ENCODE results near the gene CGB5. TPM values are rescaled to one million over a fixed set of nuclear protein-coding genes. Genes with fewer than 3 reads are reported as not detected.

The CGB5 gene
- total and polyA plus RNA-seq, 8 donors: not detected

DNA sequence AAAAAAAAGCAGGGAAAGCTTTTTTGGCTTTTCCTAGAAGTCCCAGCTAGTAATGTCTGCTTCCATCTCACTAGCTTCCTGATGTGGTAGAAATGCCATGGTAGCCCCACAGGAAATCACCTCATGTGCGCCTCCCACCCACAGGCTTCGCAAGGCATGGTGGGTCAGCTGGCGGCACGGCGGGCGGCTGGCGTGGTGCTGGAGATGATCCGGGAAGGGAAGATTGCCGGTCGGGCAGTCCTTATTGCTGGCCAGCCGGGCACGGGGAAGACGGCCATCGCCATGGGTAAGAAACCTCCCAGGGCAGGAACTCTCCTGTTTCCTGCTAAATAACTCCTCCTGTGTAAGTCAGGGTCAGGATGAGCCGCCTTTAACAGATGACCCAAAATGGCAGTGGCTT lies 39.5 kb upstream of the CGB5 start:
- Histone ChIP-seq H3K27ac (no peak overlapping the region), H3K36me3 (peaks cover 35 to 87% (median 79%) of the 10 kb centered on the region in 4 donors), H3K27me3 (no peaks in the 10 kb centered on the region), H3K4me1 (no peaks in the 10 kb centered on the region), H3K4me3 (no peak overlapping the region), H3K9me3 (no peaks in the 10 kb centered on the region)
- 93 to 98% (median 98%) methylated on average over 15 of the region's 15 CpGs for WGBS, 5 donors
- no peak for TF ChIP-seq POLR2AphosphoS5 (IDR thresholded peaks at IDR 0.05)
- TF ChIP-seq EP300 (IDR thresholded peaks at IDR 0.05): no peak
- TF ChIP-seq, protein P1, sequence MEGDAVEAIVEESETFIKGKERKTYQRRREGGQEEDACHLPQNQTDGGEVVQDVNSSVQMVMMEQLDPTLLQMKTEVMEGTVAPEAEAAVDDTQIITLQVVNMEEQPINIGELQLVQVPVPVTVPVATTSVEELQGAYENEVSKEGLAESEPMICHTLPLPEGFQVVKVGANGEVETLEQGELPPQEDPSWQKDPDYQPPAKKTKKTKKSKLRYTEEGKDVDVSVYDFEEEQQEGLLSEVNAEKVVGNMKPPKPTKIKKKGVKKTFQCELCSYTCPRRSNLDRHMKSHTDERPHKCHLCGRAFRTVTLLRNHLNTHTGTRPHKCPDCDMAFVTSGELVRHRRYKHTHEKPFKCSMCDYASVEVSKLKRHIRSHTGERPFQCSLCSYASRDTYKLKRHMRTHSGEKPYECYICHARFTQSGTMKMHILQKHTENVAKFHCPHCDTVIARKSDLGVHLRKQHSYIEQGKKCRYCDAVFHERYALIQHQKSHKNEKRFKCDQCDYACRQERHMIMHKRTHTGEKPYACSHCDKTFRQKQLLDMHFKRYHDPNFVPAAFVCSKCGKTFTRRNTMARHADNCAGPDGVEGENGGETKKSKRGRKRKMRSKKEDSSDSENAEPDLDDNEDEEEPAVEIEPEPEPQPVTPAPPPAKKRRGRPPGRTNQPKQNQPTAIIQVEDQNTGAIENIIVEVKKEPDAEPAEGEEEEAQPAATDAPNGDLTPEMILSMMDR (IDR thresholded peaks at IDR 0.05): no peak
- TF ChIP-seq POLR2A (IDR thresholded peaks at IDR 0.05): no peak
- no peak for DNase-seq
- intact Hi-C loops (cut with DNase I; ENCODE audit: low total_unique reads): no loop called here

DNA sequence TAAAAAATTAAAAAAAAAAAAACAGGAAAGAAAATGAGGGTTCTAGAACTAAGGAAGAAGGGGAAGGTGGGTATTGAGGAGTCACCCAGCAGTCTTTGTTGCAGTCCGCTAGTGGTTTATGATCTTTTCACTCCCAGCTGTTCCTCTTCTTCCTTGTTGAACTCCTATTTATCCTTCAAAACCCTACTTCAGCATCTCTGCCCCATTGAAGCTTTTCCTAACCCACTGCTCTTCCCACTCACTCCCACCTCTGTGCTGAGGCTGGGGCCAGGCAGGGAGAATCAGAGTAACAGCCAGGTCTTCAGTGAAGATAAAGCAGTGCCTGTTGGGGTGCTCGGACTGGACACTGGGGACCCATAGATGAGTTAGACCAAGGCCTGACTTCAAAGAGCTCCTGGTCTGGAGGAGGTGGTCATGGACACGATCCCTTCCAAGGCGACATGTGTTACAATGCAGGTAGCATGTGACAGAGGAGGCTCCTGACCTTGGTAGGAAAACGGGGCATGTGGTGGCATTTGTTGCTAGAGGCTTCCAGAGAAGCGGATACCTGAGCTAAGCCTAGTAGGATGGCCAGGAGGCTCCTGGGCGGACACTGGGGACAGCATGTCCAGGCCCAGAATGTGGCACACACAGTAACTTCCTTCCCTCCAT lies 38.6 kb upstream of the CGB5 start:
- no peak overlapping the region for H3K4me3 ChIP-seq
- TF ChIP-seq POLR2A (IDR thresholded peaks at IDR 0.05) (no peak), POLR2AphosphoS5 (IDR thresholded peaks at IDR 0.05) (no peak), EP300 (IDR thresholded peaks at IDR 0.05) (no peak)
- TF ChIP-seq, protein P1 (IDR thresholded peaks at IDR 0.05): no peak
- no peak for DNase-seq
- no peaks in the 10 kb centered on the region for H3K27me3 ChIP-seq
- H3K9me3 ChIP-seq: no peaks in the 10 kb centered on the region
- no peaks in the 10 kb centered on the region for H3K4me1 ChIP-seq
- intact Hi-C loops (cut with DNase I; ENCODE audit: low total_unique reads): no loop called here
- 91 to 97% (median 95%) methylated on average over 7 of the region's 7 CpGs for WGBS, 5 donors
- no peak overlapping the region for H3K27ac ChIP-seq
- peaks cover 43 to 87% (median 85%) of the 10 kb centered on the region in 4 donors for H3K36me3 ChIP-seq

DNA sequence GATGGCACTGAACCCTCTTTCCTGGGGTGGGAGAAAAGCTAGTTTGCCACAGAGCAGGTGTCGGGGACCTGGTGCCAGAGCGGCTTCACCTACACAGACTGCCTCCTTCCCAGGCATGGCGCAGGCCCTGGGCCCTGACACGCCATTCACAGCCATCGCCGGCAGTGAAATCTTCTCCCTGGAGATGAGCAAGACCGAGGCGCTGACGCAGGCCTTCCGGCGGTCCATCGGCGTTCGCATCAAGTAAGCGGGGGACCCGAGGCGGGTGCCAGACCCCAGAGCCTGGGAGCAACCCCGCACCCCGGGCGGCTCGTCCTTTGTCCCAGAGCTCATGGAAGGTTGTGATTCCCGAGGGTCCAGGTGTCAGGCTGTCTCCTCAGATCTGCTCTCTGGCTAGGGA lies 36.7 kb upstream of the CGB5 start:
- TF ChIP-seq POLR2A (IDR thresholded peaks at IDR 0.05) (no peak), EP300 (IDR thresholded peaks at IDR 0.05) (no peak), POLR2AphosphoS5 (IDR thresholded peaks at IDR 0.05) (no peak)
- TF ChIP-seq, protein P1 (IDR thresholded peaks at IDR 0.05): no peak
- no peaks in the 10 kb centered on the region for H3K9me3 ChIP-seq
- H3K4me1 ChIP-seq: no peaks in the 10 kb centered on the region
- no peak for DNase-seq
- peaks cover 53 to 98% (median 97%) of the 10 kb centered on the region in 4 donors for H3K36me3 ChIP-seq
- intact Hi-C loops (cut with DNase I; ENCODE audit: low total_unique reads): no loop called here
- 92 to 97% (median 96%) methylated on average over 11 to 22 of the region's 22 CpGs for WGBS, 5 donors
- H3K27ac ChIP-seq: no peak overlapping the region
- H3K4me3 ChIP-seq: no peak overlapping the region
- H3K27me3 ChIP-seq: no peaks in the 10 kb centered on the region

DNA sequence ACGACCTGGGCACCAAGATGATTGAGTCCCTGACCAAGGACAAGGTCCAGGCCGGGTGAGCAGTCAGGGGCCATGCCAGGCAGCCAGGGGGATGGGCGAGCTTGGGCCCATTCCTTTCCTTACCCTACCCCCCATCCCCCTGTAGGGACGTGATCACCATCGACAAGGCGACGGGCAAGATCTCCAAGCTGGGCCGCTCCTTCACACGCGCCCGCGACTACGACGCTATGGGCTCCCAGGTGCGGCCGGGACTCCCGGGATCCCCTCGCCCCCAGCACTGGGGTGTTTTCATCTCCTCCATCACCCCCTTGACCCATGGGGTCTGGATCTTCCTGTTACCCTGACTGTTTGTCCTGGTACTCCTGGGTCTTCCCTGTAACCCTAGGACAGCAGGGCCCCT lies 33.8 kb upstream of the CGB5 start:
- Histone ChIP-seq H3K9me3 (no peaks in the 10 kb centered on the region), H3K27ac (no peak overlapping the region), H3K27me3 (no peaks in the 10 kb centered on the region), H3K4me3 (no peak overlapping the region), H3K36me3 (peaks cover 48 to 98% (median 96%) of the 10 kb centered on the region in 4 donors), H3K4me1 (no peaks in the 10 kb centered on the region)
- WGBS, 5 donors: 92 to 98% (median 96%) methylated on average over 13 to 18 of the region's 18 CpGs
- DNase-seq: no peak
- TF ChIP-seq POLR2AphosphoS5 (IDR thresholded peaks at IDR 0.05) (no peak), EP300 (IDR thresholded peaks at IDR 0.05) (no peak)
- TF ChIP-seq, protein P1 (IDR thresholded peaks at IDR 0.05): no peak
- intact Hi-C loops (cut with DNase I; ENCODE audit: low total_unique reads): no loop called here

Data from stomach (tissue), 9 donors.